ENCODE measurements around the gene TMX4.
A peak's percentile ranks its signal among the peaks of the same experiment; 100 is the strongest.

- TF ChIP-seq CTCF (IDR thresholded peaks at IDR 0.05; ENCODE audit: poor library complexity) (peak; percentile 39), EZH2 (IDR thresholded peaks at IDR 0.05; ENCODE audit: borderline replicate concordance) (no peak)
Observed at GRCh38 chr20:8019246-8019997, at the start of gene TMX4.
